ENCODE measurements around the gene CDH13. TPM values are rescaled to one million over a fixed set of nuclear protein-coding genes. Genes with fewer than 3 reads are reported as not detected.

The CDH13 gene
- total and polyA plus RNA-seq, 9 of the 15 experiments (the other 6 are each of a cell fraction or from before 2014, with no cell fraction given): 0.03 TPM; not detected in 8

DNA sequence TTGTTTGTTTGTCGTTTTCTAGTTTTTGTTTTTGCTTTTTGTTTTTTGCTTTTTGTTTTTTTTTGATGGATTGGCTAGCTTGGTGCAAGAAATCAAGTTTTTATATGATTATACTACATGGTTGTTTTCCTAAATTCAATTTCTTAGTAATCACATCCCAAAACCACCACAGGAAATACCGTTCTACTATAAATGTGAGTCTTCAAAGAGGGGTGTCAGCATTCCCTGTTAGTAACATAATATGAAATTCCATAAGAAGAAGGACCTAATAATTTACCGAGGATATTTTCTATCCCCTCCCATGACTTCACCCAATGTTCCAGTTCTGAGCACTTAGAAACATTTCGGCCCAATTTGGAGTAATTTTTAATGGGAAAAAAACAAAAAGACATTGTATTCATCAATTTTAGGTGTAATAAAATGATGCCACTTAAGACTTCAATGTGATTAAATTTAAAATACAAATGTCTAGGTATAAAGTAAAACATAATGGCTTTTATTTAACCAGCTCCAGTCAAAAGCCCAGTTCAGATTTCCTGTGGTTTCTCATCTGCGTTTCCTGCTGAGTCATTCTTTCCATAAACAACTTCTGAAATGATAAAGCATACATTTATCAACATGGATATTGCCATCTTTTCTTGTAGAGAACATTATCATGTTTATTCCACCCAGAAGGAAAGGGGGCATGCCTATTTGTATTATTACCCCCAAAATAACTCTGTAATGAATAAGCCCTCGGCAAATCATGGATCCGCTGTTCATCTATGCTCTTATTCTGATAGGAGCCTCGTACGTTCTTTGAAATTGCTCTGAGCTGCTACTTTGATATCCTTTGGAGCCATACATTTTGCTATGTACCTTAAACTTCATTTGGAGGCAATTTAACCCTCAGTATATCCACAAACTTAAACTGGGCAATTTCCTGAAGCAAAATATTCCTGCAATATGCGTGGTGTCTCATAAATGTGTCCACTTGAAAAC, 1209.1 kb downstream of the CDH13 start (continued):
- TF ChIP-seq, protein P1, sequence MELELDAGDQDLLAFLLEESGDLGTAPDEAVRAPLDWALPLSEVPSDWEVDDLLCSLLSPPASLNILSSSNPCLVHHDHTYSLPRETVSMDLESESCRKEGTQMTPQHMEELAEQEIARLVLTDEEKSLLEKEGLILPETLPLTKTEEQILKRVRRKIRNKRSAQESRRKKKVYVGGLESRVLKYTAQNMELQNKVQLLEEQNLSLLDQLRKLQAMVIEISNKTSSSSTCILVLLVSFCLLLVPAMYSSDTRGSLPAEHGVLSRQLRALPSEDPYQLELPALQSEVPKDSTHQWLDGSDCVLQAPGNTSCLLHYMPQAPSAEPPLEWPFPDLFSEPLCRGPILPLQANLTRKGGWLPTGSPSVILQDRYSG (tag; conservative IDR thresholded peaks at IDR 0.05; ENCODE audit: low read depth): no peak
- TF ChIP-seq ZNF318 (IDR thresholded peaks at IDR 0.05; ENCODE audit: borderline replicate concordance in 1 of 2, low read depth in 1 of 2): no peak
- TF ChIP-seq, protein P2, sequence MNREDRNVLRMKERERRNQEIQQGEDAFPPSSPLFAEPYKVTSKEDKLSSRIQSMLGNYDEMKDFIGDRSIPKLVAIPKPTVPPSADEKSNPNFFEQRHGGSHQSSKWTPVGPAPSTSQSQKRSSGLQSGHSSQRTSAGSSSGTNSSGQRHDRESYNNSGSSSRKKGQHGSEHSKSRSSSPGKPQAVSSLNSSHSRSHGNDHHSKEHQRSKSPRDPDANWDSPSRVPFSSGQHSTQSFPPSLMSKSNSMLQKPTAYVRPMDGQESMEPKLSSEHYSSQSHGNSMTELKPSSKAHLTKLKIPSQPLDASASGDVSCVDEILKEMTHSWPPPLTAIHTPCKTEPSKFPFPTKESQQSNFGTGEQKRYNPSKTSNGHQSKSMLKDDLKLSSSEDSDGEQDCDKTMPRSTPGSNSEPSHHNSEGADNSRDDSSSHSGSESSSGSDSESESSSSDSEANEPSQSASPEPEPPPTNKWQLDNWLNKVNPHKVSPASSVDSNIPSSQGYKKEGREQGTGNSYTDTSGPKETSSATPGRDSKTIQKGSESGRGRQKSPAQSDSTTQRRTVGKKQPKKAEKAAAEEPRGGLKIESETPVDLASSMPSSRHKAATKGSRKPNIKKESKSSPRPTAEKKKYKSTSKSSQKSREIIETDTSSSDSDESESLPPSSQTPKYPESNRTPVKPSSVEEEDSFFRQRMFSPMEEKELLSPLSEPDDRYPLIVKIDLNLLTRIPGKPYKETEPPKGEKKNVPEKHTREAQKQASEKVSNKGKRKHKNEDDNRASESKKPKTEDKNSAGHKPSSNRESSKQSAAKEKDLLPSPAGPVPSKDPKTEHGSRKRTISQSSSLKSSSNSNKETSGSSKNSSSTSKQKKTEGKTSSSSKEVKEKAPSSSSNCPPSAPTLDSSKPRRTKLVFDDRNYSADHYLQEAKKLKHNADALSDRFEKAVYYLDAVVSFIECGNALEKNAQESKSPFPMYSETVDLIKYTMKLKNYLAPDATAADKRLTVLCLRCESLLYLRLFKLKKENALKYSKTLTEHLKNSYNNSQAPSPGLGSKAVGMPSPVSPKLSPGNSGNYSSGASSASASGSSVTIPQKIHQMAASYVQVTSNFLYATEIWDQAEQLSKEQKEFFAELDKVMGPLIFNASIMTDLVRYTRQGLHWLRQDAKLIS (CRISPR knock-in tag; IDR thresholded peaks at IDR 0.05): no peak
- no peak for TF ChIP-seq ZNF212 (CRISPR knock-in tag; IDR thresholded peaks at IDR 0.05)
- no peak for TF ChIP-seq E4F1 (CRISPR knock-in tag; IDR thresholded peaks at IDR 0.05; ENCODE audit: borderline replicate concordance)
- TF ChIP-seq DMBX1 (CRISPR knock-in tag; IDR thresholded peaks at IDR 0.05; ENCODE audit: borderline replicate concordance): no peak
- no peak for TF ChIP-seq ZNF217 (CRISPR knock-in tag; IDR thresholded peaks at IDR 0.05)
- TF ChIP-seq COPS2 (conservative IDR thresholded peaks at IDR 0.05): no peak
- no peak for TF ChIP-seq TCF3 (CRISPR knock-in tag; IDR thresholded peaks at IDR 0.05)

Measured in K562 (cell line).